ENCODE data around the gene SOST.

The SOST gene

GRCh38 chr17:43745541-43745940 lies 13.1 kb downstream of the SOST start:
- Histone ChIP-seq H3K79me2 (ENCODE audit: control insufficient read depth, insufficient read depth, low read length, unreplicated experiment) (no peaks in the 10 kb centered on the region), H3K27me3 (ENCODE audit: insufficient read depth, low read length) (no peaks in the 10 kb centered on the region), H3K4me1 (ENCODE audit: control insufficient read depth, insufficient read depth, low read length, unreplicated experiment) (peaks cover 29% of the 10 kb centered on the region), H2AFZ (ENCODE audit: low read length, unreplicated experiment) (no peak overlapping the region), H3K36me3 (ENCODE audit: insufficient read depth, low read length) (no peaks in the 10 kb centered on the region), H3K27ac (ENCODE audit: low read depth, low read length) (no peak overlapping the region), H3K4me3 (ENCODE audit: low read depth, low read length) (no peak overlapping the region)

- H3K4me3 ChIP-seq (ENCODE audit: low read depth, low read length), result no peak overlapping the region
- H3K79me2 ChIP-seq (ENCODE audit: control insufficient read depth, insufficient read depth, low read length, unreplicated experiment), result no peaks in the 10 kb centered on the region
- H3K36me3 ChIP-seq (ENCODE audit: insufficient read depth, low read length), result no peaks in the 10 kb centered on the region
- H3K27me3 ChIP-seq (ENCODE audit: insufficient read depth, low read length), result no peaks in the 10 kb centered on the region
- no peak overlapping the region for H2AFZ ChIP-seq (ENCODE audit: low read length, unreplicated experiment)
- H3K27ac ChIP-seq (ENCODE audit: low read depth, low read length), result no peak overlapping the region
- peaks cover 34% of the 10 kb centered on the region for H3K4me1 ChIP-seq (ENCODE audit: control insufficient read depth, insufficient read depth, low read length, unreplicated experiment)
Measured at GRCh38 chr17:43741636-43742035, 17.0 kb downstream of the SOST start.

- Histone ChIP-seq H3K36me3 (ENCODE audit: insufficient read depth, low read length) (no peaks in the 10 kb centered on the region), H2AFZ (ENCODE audit: low read length, unreplicated experiment) (peak overlapping the region; percentile 17), H3K4me3 (ENCODE audit: low read depth, low read length) (no peak overlapping the region), H3K4me1 (ENCODE audit: control insufficient read depth, insufficient read depth, low read length, unreplicated experiment) (peaks cover 27% of the 10 kb centered on the region), H3K27me3 (ENCODE audit: insufficient read depth, low read length) (no peaks in the 10 kb centered on the region), H3K79me2 (ENCODE audit: control insufficient read depth, insufficient read depth, low read length, unreplicated experiment) (no peaks in the 10 kb centered on the region), H3K27ac (ENCODE audit: low read depth, low read length) (peak overlapping the region; percentile 33)
Measured at GRCh38 chr17:43740541-43740940, 18.1 kb downstream of the SOST start.

GRCh38 chr17:43737722-43738121 lies 20.9 kb downstream of the SOST start:
- no peak overlapping the region for H3K27ac ChIP-seq (ENCODE audit: low read depth, low read length)
- H3K4me1 ChIP-seq (ENCODE audit: control insufficient read depth, insufficient read depth, low read length, unreplicated experiment), result peaks cover 40% of the 10 kb centered on the region
- H3K27me3 ChIP-seq (ENCODE audit: insufficient read depth, low read length), result no peaks in the 10 kb centered on the region
- H3K36me3 ChIP-seq (ENCODE audit: insufficient read depth, low read length), result no peaks in the 10 kb centered on the region
- H3K79me2 ChIP-seq (ENCODE audit: control insufficient read depth, insufficient read depth, low read length, unreplicated experiment), result no peaks in the 10 kb centered on the region
- H3K4me3 ChIP-seq (ENCODE audit: low read depth, low read length), result no peak overlapping the region
- no peak overlapping the region for H2AFZ ChIP-seq (ENCODE audit: low read length, unreplicated experiment)

GRCh38 chr17:43736389-43736788 lies 22.2 kb downstream of the SOST start:
- Histone ChIP-seq H3K4me3 (ENCODE audit: low read depth, low read length) (no peak overlapping the region), H3K79me2 (ENCODE audit: control insufficient read depth, insufficient read depth, low read length, unreplicated experiment) (no peaks in the 10 kb centered on the region), H3K4me1 (ENCODE audit: control insufficient read depth, insufficient read depth, low read length, unreplicated experiment) (peaks cover 49% of the 10 kb centered on the region), H3K36me3 (ENCODE audit: insufficient read depth, low read length) (no peaks in the 10 kb centered on the region), H3K27me3 (ENCODE audit: insufficient read depth, low read length) (no peaks in the 10 kb centered on the region), H2AFZ (ENCODE audit: low read length, unreplicated experiment) (no peak overlapping the region), H3K27ac (ENCODE audit: low read depth, low read length) (no peak overlapping the region)

- H3K4me3 ChIP-seq (ENCODE audit: low read depth, low read length), result no peak overlapping the region
- H3K27ac ChIP-seq (ENCODE audit: low read depth, low read length), result peak overlapping the region; percentile 16; the same call in 1 of the 2 replicates
- H3K4me1 ChIP-seq (ENCODE audit: control insufficient read depth, insufficient read depth, low read length, unreplicated experiment), result peaks cover 33% of the 10 kb centered on the region
- no peak overlapping the region for H2AFZ ChIP-seq (ENCODE audit: low read length, unreplicated experiment)
- H3K36me3 ChIP-seq (ENCODE audit: insufficient read depth, low read length), result no peaks in the 10 kb centered on the region
- no peaks in the 10 kb centered on the region for H3K27me3 ChIP-seq (ENCODE audit: insufficient read depth, low read length)
- H3K79me2 ChIP-seq (ENCODE audit: control insufficient read depth, insufficient read depth, low read length, unreplicated experiment), result no peaks in the 10 kb centered on the region
Measured at GRCh38 chr17:43734376-43734775, 24.2 kb downstream of the SOST start.

- peak overlapping the region; percentile 16; the same call in 1 of the 2 replicates for H3K27ac ChIP-seq (ENCODE audit: low read depth, low read length)
- no peaks in the 10 kb centered on the region for H3K27me3 ChIP-seq (ENCODE audit: insufficient read depth, low read length)
- no peak overlapping the region for H2AFZ ChIP-seq (ENCODE audit: low read length, unreplicated experiment)
- H3K36me3 ChIP-seq (ENCODE audit: insufficient read depth, low read length), result no peaks in the 10 kb centered on the region
- no peak overlapping the region for H3K4me3 ChIP-seq (ENCODE audit: low read depth, low read length)
- no peaks in the 10 kb centered on the region for H3K79me2 ChIP-seq (ENCODE audit: control insufficient read depth, insufficient read depth, low read length, unreplicated experiment)
- peaks cover 31% of the 10 kb centered on the region for H3K4me1 ChIP-seq (ENCODE audit: control insufficient read depth, insufficient read depth, low read length, unreplicated experiment)
Measured at GRCh38 chr17:43733956-43734355, 24.6 kb downstream of the SOST start.

GRCh38 chr17:43732958-43733357 lies 25.6 kb downstream of the SOST start:
- Histone ChIP-seq H3K4me3 (ENCODE audit: low read depth, low read length) (no peak overlapping the region), H3K4me1 (ENCODE audit: control insufficient read depth, insufficient read depth, low read length, unreplicated experiment) (peaks cover 31% of the 10 kb centered on the region), H3K27ac (ENCODE audit: low read depth, low read length) (peak overlapping the region; percentile 54), H2AFZ (ENCODE audit: low read length, unreplicated experiment) (no peak overlapping the region), H3K79me2 (ENCODE audit: control insufficient read depth, insufficient read depth, low read length, unreplicated experiment) (no peaks in the 10 kb centered on the region), H3K36me3 (ENCODE audit: insufficient read depth, low read length) (no peaks in the 10 kb centered on the region), H3K27me3 (ENCODE audit: insufficient read depth, low read length) (no peaks in the 10 kb centered on the region)

- Histone ChIP-seq H3K79me2 (ENCODE audit: control insufficient read depth, insufficient read depth, low read length, unreplicated experiment) (no peaks in the 10 kb centered on the region), H3K27me3 (ENCODE audit: insufficient read depth, low read length) (no peaks in the 10 kb centered on the region), H3K36me3 (ENCODE audit: insufficient read depth, low read length) (no peaks in the 10 kb centered on the region), H3K4me1 (ENCODE audit: control insufficient read depth, insufficient read depth, low read length, unreplicated experiment) (peaks cover 33% of the 10 kb centered on the region), H3K4me3 (ENCODE audit: low read depth, low read length) (no peak overlapping the region), H2AFZ (ENCODE audit: low read length, unreplicated experiment) (no peak overlapping the region), H3K27ac (ENCODE audit: low read depth, low read length) (no peak overlapping the region)
Measured at GRCh38 chr17:43728081-43728480, 30.5 kb downstream of the SOST start.

GRCh38 chr17:43723697-43724359 lies 34.8 kb downstream of the SOST start:
- no peak overlapping the region for H3K27ac ChIP-seq (ENCODE audit: low read depth, low read length)
- no peak overlapping the region for H2AFZ ChIP-seq (ENCODE audit: low read length, unreplicated experiment)

GRCh38 chr17:43722870-43723665 lies 35.5 kb downstream of the SOST start:
- Histone ChIP-seq H3K27me3 (ENCODE audit: insufficient read depth, low read length) (no peaks in the 10 kb centered on the region), H3K27ac (ENCODE audit: low read depth, low read length) (no peak overlapping the region), H3K79me2 (ENCODE audit: control insufficient read depth, insufficient read depth, low read length, unreplicated experiment) (no peaks in the 10 kb centered on the region), H2AFZ (ENCODE audit: low read length, unreplicated experiment) (no peak overlapping the region), H3K36me3 (ENCODE audit: insufficient read depth, low read length) (no peaks in the 10 kb centered on the region), H3K4me3 (ENCODE audit: low read depth, low read length) (no peak overlapping the region), H3K4me1 (ENCODE audit: control insufficient read depth, insufficient read depth, low read length, unreplicated experiment) (peaks cover 29% of the 10 kb centered on the region)

More at GRCh38 chr17:43723697-43724359, 34.8 kb downstream of the SOST start:
- Histone ChIP-seq H3K4me1 (ENCODE audit: control insufficient read depth, insufficient read depth, low read length, unreplicated experiment) (peaks cover 29% of the 10 kb centered on the region), H3K27me3 (ENCODE audit: insufficient read depth, low read length) (no peaks in the 10 kb centered on the region), H3K4me3 (ENCODE audit: low read depth, low read length) (no peak overlapping the region), H3K36me3 (ENCODE audit: insufficient read depth, low read length) (no peaks in the 10 kb centered on the region), H3K79me2 (ENCODE audit: control insufficient read depth, insufficient read depth, low read length, unreplicated experiment) (no peaks in the 10 kb centered on the region)

All from ACC112 (cell line).